OCI-LY1 (cell line): ENCODE results near the gene MUC6.

Experiments
- H2AFZ ChIP-seq: fragments of 200-600 bp; sonication (generic), shearing (Covaris generic); 2 replicates; pipeline ENCODE4 v1.6.0; 2014; ENCODE audit warnings: antibody characterized with exemption, mild to moderate bottlenecking, low read length
- H3F3A ChIP-seq: fragments of 200-600 bp; sonication (generic), shearing (Covaris generic); 2 replicates; pipeline ENCODE4 v1.6.0; 2014; ENCODE audit warnings: mild to moderate bottlenecking, antibody characterized with exemption, low read length, moderate library complexity; ENCODE audit not compliant: insufficient read depth
- H3K27ac ChIP-seq: fragments of 200-600 bp; sonication (generic); 2 replicates; pipeline ENCODE4 v1.5.1; 2014; ENCODE audit warnings: low read length, mixed run types, mild to moderate bottlenecking, low read depth; ENCODE audit not compliant: poor library complexity, severe bottlenecking
- H3K27me3 ChIP-seq: fragments of 200-600 bp; sonication (generic); 2 replicates; pipeline ENCODE4 v1.6.0; 2014; ENCODE audit warnings: antibody characterized with exemption, mild to moderate bottlenecking, low read length, moderate library complexity; ENCODE audit not compliant: insufficient read depth
- H3K36me3 ChIP-seq: fragments of 200-600 bp; sonication (generic); 2 replicates; pipeline ENCODE4 v1.6.1; 2014; ENCODE audit warnings: mild to moderate bottlenecking, antibody characterized with exemption, low read length, moderate library complexity, mixed read lengths; ENCODE audit not compliant: insufficient read depth
- H3K4me1 ChIP-seq: fragments of 200-600 bp; sonication (generic); 2 replicates; pipeline ENCODE4 v1.5.1; 2014; ENCODE audit warnings: mild to moderate bottlenecking, low read length, moderate library complexity; ENCODE audit not compliant: insufficient read depth, severe bottlenecking
- H3K4me2 ChIP-seq: fragments of 200-600 bp; sonication (generic), shearing (Covaris generic); 2 replicates; pipeline ENCODE4 v1.6.1; 2014; ENCODE audit warnings: low read length
- H3K4me3 ChIP-seq: fragments of 200-600 bp; sonication (generic); 2 replicates; pipeline ENCODE4 v1.5.1; 2014; ENCODE audit warnings: low read length, low read depth, mild to moderate bottlenecking, mixed read lengths; ENCODE audit not compliant: poor library complexity, severe bottlenecking
- H3K79me2 ChIP-seq: fragments of 200-600 bp; shearing (Covaris generic); 2 replicates; pipeline ENCODE4 v1.6.1; 2016; ENCODE audit warnings: mixed run types, low read length, mixed read lengths; ENCODE audit not compliant: insufficient read depth
- H3K9ac ChIP-seq: fragments of 200-600 bp; sonication (generic), shearing (Covaris generic); 2 replicates; pipeline ENCODE4 v1.6.1; 2014; ENCODE audit warnings: mild to moderate bottlenecking, low read length, mixed read lengths
- H3K9me2 ChIP-seq: fragments of 200-600 bp; sonication (generic), shearing (Covaris generic); 2 replicates; pipeline ENCODE4 v1.6.1; 2014; ENCODE audit warnings: low read depth, mild to moderate bottlenecking, low read length, mixed read lengths
- H3K9me3 ChIP-seq: fragments of 200-600 bp; shearing (Covaris generic); 2 replicates; pipeline ENCODE4 v1.6.1; 2014; ENCODE audit warnings: low read length, mixed read lengths
- H4K20me1 ChIP-seq: fragments of 200-600 bp; sonication (generic), shearing (Covaris generic); 2 replicates; pipeline ENCODE4 v1.6.0; 2016; ENCODE audit warnings: mild to moderate bottlenecking, low read length; ENCODE audit not compliant: insufficient read depth
- EZH2 ChIP-seq: fragments of 200-600 bp; sonication (generic), shearing (Covaris generic); IDR thresholded peaks from 2 replicates; pipeline ENCODE4 v1.8.0; 2017; ENCODE audit warnings: borderline replicate concordance, mixed run types, mild to moderate bottlenecking, antibody characterized with exemption, low read length, moderate library complexity, mixed read lengths
- TF ChIP-seq, protein P1 (sequence below): fragments of 200-600 bp; sonication (generic), shearing (Covaris generic); IDR thresholded peaks from 2 replicates; pipeline ENCODE4 v1.5.1; 2017; ENCODE audit warnings: mild to moderate bottlenecking, antibody characterized with exemption, low read length, moderate library complexity, mixed read lengths

The MUC6 gene

DNA sequence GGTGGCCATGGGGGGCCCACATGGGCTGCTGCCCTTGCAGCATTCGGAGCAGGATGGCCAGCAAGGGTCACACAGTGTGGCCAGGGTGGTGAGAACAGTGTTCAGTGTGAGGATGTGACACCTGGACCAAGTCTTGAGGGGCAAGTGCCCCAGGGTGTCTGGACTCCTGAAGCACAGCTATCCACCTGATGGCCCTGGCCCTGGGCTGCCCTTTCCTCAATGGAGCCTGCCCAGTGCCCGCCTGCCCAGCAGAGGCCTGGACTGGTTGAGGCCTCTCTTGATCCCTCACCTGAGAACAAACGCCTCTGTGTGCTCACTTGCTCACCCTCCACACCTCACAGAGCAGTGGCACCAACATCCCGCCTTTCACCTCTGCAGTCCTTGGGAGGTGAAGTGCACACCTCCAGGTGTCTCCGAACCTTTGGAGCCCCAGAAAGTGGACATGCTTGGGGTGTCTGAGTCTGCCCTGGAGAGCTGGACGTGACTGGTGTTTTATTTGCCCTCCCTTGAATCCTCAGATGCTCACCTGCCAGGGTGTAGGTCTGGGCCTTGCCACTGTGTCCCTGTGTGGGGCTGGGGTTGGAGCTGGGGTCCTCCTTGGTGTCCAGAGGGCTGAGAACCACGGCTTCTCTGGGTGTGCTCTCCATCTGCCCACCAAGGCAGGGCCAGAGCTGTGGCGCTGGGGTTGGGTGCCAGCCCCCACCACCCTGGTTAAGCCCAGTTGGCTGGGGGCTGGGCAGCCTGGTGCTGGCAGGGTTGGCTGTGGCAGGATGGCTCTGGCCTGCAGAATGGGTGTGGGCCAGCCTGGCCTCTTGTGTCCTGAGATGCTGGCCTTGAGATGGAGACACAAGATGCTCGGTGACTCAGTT, 34.3 kb upstream of the MUC6 start:
- Histone ChIP-seq H3K79me2 (no peaks in the 10 kb centered on the region), H2AFZ (no peak overlapping the region), H3K4me3 (no peak overlapping the region), H3K9me2 (no peaks in the 10 kb centered on the region), H3K4me1 (no peaks in the 10 kb centered on the region), H3K27me3 (peaks cover 19% of the 10 kb centered on the region; the same call in 1 of the 2 replicates), H3K27ac (no peak overlapping the region), H3F3A (no peaks in the 10 kb centered on the region), H3K9ac (no peak overlapping the region), H3K9me3 (no peaks in the 10 kb centered on the region), H3K4me2 (no peak overlapping the region), H4K20me1 (no peaks in the 10 kb centered on the region), H3K36me3 (no peaks in the 10 kb centered on the region)
- TF ChIP-seq, protein P1, sequence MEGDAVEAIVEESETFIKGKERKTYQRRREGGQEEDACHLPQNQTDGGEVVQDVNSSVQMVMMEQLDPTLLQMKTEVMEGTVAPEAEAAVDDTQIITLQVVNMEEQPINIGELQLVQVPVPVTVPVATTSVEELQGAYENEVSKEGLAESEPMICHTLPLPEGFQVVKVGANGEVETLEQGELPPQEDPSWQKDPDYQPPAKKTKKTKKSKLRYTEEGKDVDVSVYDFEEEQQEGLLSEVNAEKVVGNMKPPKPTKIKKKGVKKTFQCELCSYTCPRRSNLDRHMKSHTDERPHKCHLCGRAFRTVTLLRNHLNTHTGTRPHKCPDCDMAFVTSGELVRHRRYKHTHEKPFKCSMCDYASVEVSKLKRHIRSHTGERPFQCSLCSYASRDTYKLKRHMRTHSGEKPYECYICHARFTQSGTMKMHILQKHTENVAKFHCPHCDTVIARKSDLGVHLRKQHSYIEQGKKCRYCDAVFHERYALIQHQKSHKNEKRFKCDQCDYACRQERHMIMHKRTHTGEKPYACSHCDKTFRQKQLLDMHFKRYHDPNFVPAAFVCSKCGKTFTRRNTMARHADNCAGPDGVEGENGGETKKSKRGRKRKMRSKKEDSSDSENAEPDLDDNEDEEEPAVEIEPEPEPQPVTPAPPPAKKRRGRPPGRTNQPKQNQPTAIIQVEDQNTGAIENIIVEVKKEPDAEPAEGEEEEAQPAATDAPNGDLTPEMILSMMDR, result no peak
- TF ChIP-seq EZH2, result no peak

DNA sequence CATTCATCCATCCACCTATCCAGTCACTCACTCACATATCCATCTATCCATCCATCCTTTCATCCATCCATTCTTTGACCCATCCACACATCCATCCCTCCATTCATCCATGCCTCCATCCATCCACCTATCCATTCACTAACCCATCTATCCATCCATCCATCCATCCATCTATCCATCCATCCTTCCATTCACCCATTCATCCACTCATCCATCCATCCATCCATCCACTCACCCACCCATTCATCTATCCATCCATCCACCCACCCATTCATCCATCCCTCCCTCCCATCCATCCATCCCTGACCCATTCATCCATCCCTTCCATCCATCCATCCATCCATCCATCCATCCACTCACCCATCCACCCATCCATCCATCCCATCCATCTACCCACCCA, 33.2 kb upstream of the MUC6 start:
- Histone ChIP-seq H3K27me3 (peaks cover 22% of the 10 kb centered on the region; the same call in 1 of the 2 replicates), H3K4me1 (no peaks in the 10 kb centered on the region), H2AFZ (no peak overlapping the region), H3K27ac (no peak overlapping the region), H3K9me3 (no peaks in the 10 kb centered on the region), H4K20me1 (no peaks in the 10 kb centered on the region), H3F3A (no peaks in the 10 kb centered on the region), H3K4me2 (no peak overlapping the region), H3K4me3 (no peak overlapping the region), H3K36me3 (no peaks in the 10 kb centered on the region), H3K9me2 (no peaks in the 10 kb centered on the region), H3K9ac (no peak overlapping the region), H3K79me2 (no peaks in the 10 kb centered on the region)
- TF ChIP-seq EZH2, result no peak
- TF ChIP-seq, protein P1, result no peak

DNA sequence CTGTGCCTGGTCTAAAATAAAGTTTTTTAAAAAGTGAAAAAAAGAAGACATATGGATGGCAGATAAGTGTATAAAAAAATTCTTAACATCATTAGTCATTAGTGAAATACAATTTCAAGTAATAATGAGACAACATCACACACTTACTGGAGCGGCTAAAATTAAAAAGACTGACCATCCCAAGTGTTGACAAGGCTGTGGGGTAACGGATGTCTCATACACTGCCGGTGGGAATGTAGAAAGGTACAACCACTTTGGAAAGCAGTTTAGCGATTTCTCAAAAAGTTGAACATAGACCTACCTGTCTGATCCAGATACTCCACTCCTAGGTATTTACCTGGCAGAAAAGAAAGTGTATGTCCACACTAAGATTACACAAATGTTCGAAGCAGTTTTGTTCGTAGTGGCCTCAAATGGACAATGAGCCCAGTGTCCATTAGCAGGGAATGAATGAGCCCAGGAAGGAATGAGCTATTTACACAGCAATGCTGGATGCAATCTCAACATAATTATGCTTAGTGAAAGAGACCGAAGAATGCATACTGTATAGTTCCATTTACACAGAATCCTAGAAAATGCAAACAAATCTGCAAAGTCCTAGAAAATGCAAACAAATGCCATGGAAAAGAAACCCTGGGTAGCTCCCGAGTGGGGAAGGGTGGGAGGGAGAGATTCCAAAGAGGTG, 31.4 kb upstream of the MUC6 start:
- H3F3A ChIP-seq, result no peaks in the 10 kb centered on the region
- H3K9ac ChIP-seq, result no peak overlapping the region
- H3K36me3 ChIP-seq, result no peaks in the 10 kb centered on the region
- no peak overlapping the region for H3K4me3 ChIP-seq
- no peak overlapping the region for H3K4me2 ChIP-seq
- H4K20me1 ChIP-seq, result no peaks in the 10 kb centered on the region
- TF ChIP-seq EZH2, result no peak
- TF ChIP-seq, protein P1, result no peak
- no peaks in the 10 kb centered on the region for H3K79me2 ChIP-seq
- H3K27me3 ChIP-seq, result peaks cover 9% of the 10 kb centered on the region; the same call in 1 of the 2 replicates
- no peaks in the 10 kb centered on the region for H3K9me2 ChIP-seq
- H3K4me1 ChIP-seq, result no peaks in the 10 kb centered on the region
- no peaks in the 10 kb centered on the region for H3K9me3 ChIP-seq
- no peak overlapping the region for H2AFZ ChIP-seq
- H3K27ac ChIP-seq, result no peak overlapping the region
